A375 (cell line): ENCODE results near the gene CBLB. TPM values are rescaled to one million over a fixed set of nuclear protein-coding genes. Genes with fewer than 3 reads are reported as not detected.

Experiments used
- total RNA-seq: library from RNA; depleted of rRNA; stranded (reverse); fragments of >200 nt; shearing (Covaris generic); gene quantifications from 2 replicates; pipeline ENCODE4 v1.2.3, GENCODE V29; 2014; rRNA removed

Gene CBLB
- total RNA-seq, result 12.9 and 14.0 TPM in 2 replicates

DNA sequence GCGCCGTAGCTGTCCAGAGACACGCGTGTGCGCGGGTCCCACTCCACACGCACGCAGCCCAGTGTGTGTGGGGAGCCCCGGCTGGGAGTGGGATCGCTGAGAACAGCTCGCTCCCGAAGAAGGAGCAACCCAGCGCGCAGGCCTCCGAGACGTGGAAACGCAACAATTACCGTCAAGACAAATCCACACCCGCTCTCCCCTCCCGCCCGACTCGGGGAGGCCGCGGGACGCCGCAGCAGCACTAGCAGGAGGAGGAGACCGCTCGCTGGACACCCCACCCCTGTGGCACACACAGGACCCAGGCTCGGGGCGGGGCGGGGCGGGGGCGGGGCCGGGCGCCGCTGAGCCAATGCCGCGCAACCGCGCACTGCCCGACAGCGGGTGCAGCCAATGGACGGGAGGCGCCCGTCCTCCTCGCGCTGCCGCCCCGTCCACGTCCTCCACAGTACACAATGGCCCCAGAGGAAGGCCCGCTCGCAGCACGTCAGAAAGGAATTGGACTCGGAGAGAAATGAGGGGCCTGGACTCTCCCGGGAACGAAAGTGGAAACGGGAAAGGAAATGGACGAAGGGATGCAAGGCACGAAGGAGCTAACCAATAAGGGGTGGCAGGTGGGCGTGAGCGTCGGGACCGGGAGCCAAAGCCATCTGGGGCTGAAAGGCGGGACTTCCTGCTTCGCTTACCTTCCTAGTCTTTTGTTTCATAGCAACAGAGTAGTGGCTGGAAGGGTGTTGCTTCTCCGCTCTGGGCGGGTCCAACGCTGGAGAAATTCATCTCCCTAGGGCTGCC, at the start of gene CBLB:
Gene CBLB, minus strand, starts transcription at position 271 of the 789 bp plus-strand sequence. CDS start 1,435 bp downstream, outside the sequence.

